GM18909 (cell line): ENCODE measurements around the gene MBNL2.
"Not testable (repeated sequence)": the region's sequence is repeated elsewhere in the genome, so short reads cannot be mapped to it uniquely, and the experiment has no call there.

ENCODE experiments used
- ATAC-seq: cut with Tn5 transposase; IDR thresholded peaks from one replicate; pipeline ENCODE4 v1.9.1; 2021; ENCODE audit warnings: mild to moderate bottlenecking; ENCODE audit not compliant: unreplicated experiment, poor library complexity

MBNL2 gene

DNA sequence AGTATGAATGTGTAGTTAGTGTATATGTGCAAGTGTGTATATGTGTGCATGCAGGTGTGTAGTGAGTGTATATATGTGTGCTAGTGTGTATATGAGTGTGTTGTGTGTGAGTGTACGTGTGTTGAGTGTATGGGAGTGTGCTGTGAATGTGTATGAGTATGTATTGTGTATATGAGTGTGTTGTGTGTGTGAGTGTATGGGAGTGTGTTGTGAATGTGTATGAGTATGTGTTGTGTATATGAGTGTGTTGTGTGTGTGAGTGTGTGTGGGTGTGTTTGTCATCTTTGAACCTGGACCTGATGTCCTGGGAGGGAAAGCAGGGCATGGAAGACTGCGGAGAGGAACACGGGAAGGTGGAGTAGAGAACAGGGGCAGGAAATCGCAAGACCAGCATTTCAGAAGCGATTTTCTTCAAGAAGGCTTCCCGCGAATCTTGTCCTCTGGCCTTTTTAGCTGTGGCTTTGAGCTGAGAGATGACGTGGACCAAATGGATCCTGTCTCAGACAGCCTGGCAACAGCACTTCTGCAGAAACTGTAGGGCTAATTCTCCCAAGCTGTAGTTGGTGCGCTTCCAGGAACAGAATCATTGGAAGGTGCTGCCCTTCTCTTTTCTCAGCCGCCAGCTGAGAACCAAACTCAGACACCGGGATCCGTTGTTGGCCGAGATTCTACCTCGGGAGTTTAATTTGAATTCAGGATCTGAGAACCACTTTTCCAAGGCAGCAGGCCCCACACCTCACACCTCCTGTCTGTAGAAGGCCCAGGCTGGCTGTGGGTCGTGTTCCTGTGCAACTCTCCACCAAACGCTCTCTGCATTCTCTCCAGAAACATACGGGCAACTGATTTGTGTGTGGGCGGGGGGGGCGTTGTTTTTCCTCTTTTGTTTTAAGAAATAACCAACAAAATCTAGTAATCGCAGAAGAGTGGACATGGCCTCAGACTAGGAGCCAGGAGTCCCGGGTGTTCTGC is 117.2 kb downstream of the MBNL2 start:
- ATAC-seq: no peak

DNA sequence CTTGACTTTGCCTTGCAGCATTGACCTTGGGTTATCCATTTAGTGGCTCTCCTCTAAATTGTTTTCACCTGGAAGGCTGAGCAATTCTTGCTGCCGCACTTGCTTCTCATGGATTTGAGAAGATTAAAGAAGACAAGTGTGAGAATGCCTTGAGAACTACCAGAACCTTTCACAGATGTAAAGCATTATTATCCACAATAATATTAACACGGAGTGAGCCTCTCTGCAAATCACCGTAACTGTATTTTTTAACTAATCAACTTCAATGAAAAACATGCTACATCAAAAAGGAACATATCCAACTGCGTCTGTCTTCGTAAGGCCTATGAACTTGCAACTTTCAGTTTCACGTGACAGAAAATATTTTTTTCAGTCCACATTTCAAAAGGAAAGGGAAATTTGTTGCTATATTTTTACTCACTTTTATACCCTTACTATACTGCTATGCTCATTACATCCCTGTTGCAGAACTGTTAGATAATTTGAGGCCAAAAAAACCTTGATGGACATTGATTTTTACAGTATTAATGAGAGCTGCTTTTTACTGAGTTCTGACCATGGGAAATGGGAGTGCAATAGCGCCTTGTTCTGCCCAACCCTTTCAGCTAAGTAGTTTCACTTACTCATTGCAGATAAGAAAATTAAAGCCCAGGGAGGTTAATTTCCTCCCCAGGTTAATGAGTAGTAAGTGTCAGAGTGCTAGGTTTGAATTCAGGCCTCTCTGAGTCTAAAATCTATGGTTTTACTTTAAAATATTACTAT is 118.0 kb downstream of the MBNL2 start:
- peak; percentile 70 for ATAC-seq

DNA sequence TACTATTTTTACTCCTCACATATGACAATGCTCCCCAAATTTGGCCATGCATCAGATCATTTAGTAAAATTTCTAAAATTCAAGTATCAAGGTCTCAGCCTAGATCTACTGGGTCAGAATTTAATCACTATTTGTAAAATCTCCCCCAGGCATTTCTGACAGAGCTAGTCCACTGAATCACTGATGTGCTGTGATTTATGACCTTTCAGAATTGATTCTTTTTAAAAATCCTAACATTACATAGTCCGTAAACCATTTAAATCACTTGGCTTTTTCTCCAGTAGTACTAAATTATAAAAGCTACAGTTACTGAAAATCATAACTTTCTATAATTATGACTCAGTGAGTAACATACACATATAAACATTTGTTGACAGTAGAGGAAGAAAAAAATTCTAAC is 119.0 kb downstream of the MBNL2 start:
- ATAC-seq: no peak

DNA sequence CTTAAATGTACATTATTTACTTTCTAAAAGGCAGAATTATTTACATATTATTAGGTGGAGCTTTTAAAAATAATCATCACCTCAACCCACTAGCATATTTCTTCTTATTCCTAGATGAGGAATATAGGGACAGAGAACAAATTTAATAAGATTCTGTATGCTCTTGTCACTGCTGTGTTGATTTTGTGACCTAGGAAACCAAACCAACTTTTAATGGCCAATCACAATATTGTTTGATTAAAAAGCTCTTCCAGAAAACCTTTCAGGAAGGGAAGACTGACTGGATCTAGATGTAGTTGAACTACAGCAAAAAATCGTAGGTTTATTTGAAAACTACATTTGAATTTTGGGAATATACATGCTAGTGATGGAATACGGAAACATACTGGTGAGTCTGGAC is 120.0 kb downstream of the MBNL2 start:
- ATAC-seq: no peak

DNA sequence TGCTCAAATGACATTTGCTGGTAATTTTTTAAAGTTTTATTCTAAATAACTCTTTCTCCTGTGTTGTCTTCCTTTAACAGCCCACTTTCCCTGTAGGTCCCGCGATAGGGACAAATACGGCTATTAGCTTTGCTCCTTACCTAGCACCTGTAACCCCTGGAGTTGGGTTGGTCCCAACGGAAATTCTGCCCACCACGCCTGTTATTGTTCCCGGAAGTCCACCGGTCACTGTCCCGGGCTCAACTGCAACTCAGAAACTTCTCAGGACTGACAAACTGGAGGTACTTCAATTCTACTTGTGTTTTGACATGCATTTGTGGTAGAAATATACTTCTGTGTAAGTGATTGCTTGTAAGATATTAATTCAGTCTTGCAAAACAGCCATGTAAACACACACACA is 120.8 kb downstream of the MBNL2 start:
- ATAC-seq: no peak

DNA sequence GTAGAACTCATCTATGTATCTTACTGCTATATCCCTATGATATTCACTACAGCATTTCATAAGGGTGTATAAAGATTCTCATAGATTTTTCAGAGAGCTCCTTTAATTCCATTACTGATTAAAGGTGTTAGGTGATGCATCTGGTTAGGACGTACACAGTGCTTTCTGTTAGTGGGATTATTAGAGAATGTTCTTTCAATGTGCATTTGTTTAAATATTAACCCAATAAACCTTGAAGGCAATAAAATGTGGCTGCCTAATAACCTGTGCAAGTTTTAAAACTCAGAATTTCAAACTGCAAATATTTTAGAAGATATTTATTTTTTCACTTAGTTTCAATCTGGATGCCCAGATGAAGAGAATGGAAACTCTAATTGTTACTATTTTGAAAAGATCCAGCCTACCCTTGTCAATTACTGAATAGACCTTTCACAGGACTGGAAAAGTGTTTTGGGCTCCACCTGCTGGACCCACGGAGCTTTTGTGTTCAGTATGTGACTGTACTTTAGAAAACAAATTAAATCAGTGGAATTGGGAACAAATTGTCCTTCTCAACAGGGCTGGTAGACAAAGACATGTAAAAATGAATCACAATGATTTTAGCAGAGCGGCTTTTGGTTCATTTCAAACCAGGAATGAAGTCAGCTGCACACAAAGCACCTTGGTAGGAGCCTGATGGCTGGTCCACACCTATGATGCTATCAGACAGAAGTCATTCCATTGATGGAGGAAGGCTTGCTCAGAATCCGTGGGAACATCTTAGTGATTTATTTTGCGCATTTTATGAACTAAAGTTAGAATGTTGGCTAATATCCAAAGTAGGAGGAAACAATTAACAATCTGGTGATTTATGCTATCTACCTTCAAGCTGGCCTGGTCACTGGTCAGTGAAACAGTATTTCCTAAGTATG is 122.4 kb downstream of the MBNL2 start:
- ATAC-seq: peak; percentile 75

DNA sequence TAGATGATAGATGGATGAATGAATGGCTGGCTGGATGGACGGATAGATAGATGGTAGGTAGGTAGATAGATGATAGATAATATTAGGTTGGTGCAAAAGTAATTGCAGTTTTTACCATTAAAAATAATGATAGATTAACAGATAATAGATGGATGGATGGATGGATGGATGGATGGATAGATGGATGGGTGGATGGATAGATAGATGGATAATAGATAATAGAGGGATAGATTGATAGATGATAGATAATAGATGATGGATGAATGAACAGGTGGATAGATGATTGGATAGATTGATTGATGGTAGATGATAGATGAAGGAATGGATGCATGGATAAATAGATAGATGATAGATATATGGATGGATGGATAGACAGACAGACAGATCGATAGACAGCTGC is 124.0 kb downstream of the MBNL2 start:
- ATAC-seq: no peak

DNA sequence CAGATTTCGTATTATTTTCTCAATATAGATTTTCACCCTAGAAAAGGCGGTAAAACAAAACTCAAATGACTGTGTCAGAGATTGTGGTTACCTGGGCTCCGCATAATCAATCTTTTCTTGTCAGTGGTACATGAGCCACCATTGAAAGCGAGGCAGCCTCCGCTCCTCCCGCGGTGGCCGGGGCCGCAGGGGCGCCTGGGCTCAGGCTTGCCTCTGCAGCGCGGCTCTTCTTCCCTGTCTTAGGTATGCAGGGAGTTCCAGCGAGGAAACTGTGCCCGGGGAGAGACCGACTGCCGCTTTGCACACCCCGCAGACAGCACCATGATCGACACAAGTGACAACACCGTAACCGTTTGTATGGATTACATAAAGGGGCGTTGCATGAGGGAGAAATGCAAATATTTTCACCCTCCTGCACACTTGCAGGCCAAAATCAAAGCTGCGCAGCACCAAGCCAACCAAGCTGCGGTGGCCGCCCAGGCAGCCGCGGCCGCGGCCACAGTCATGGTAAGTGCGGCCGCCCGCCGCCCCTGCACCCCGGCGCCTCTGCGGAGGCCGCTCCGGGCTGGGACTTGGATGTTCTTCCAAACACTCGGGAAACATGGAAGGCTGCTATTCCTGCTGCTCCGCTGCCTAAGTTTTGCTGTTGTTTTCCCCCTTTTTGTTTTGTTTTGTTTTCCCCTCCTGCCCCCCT is 124.6 kb downstream of the MBNL2 start:
- ATAC-seq: no peak

DNA sequence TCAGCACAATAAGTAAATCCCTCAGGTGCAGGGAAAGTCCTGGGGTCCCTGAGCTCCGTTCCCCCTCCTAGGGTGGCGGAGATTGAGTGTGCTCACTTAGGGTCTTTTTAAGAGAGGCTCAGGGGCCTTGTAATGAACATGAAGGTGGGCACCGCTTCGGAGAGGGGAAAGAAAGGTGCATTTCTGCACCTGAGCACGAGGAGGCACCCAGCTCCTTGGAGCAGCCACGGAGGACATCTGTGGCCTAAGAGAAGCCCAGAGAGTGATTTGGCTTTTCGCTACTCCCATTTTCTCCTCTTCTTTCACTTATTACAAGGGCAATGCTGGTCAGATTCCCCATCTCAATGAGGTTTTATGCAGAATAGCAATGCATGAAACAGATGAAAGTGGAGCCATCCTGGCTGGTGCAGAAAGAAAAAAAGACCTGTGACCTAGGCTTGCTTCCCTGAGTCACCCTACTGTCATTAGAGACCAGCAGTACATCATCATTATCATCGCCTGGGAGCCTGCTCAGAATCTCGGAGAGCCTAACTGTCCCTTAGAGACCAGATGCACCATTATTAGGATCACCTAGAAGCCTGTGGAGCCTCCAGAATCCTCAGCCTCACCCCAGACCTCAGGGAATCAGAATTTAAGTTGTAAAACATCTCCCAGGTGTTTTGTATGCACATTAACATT is 125.3 kb downstream of the MBNL2 start:
- ATAC-seq: no peak

DNA sequence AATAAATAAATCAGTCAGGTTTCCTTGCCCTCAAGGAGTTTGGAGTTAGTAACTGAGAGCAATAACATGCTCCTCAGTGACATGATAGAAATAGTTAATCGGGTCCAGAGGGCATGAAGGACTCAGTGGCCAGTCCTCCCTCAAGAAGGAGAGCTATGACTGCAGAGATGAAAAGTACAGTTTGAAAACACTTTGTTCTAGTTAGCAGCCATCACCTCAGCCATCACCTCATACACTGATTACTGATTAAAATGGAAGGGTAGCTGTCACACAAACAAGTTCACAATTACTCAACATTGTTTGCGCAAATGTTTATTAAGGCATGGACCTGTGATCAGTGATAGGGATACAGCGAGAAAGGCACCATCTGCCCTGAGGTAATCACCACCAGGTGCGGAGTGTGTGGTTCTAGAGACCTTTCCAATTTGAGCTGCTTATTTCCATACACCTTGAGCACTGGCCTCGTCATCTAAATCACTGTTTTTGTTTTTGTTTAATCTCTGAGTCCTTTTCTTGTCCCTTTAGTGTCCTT is 126.5 kb downstream of the MBNL2 start:
- ATAC-seq: no peak

DNA sequence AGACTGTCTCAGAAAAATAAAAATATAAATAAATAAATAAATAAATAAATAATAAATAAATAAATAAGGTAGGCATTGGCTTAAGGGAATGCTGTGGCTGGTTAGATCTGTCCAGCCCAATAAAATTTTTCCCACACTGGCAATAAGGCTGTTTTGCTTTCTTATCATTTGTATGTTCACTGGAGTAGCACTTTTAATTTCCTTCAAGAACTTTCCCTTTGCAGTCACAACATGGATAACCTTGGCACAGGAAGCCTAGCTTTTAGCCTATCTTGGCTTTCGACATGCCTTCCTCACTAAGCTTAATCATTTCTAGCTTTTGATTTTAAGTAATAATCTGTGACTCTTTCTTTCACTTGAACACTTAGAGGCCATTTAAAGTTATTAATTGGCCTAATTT is 129.9 kb downstream of the MBNL2 start:
- ATAC-seq: not testable (repeated sequence)

DNA sequence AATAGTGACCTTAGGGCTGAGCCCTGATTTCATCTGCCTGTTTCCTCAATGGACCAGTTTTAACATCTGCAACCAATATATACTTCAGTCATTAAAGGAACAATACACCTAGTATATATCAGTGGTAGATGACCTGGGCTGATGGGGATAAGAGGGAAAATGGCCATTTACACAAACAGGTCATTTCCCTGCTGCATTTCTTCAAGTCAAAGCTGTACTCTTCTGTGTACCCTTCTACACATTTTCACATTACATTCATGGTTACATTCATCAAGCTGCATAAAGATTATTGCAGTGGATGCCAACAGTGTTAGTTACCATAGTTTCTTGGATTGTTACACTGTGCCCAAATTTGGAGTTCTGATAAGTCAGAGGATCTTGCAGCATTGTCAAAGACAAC is 130.7 kb downstream of the MBNL2 start:
- ATAC-seq: no peak

DNA sequence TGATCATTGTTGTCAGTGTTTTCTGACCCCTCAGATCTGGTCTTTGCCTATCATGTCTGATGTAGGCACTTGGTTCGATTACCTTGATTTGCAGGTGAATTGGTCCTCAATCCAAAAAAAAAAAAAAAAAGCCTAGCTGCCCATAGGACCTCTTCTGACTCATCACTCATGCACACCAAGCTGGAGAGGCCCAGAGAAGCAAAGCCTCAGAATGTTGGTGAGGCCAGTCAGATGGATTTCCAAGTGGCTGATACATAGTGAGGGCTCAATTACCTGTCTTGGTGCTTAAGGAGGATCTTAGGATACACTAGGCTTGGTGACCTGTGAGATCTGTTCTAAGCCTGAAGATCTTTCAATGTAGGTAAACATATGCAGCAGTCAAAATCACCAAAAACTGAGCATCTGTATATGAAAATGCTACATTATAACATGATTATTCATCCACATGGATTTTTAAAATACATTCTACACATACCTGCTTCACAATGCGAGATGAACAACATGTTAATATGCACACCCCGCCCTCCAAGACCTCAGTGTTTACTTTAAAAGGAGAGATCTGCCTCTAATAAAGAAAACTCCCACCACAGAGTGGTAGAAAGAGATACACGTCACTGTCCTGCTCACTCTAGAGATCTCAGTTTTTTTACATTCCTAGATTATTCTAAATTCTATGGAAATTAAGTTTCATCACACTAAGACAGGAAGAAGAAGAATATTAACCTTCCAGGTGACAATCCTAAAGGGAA is 132.0 kb downstream of the MBNL2 start:
- no peak for ATAC-seq

DNA sequence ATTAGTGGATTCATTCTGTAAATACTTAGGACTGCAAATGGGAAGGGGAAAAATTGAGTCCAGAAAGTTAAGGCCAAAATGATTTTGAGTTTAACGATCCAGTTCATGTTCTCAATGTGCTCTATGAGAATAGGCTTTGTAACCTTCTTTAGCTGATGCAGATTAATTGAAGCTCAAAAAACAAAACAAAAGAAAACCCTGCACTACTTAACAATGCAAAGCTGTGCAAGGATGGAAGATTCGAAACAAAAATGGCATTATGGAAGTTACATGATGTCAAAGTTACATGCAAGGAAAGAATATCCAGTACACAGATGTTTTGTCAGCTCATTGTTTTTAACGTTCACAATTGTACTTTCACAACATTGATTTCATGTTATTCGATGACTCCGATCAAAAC is 132.7 kb downstream of the MBNL2 start:
- no peak for ATAC-seq

DNA sequence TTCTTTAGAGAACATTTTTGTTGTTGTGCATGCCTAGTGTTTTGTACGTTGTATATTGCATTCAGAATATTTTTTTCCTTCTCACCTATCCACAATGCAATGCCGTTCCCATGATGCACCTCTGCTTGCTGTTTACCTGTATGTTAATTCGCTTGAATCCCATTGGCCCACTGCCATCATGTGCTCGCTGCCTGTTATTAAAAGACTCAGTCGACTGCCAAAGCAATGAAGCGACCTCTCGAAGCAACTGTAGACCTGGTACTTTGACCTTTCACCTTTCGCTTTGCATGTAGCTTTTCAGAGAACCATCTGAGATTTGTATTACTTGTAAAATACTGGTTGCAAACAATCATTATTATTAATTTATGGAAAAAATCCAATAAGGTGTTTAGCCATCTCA is 134.5 kb downstream of the MBNL2 start:
- ATAC-seq: no peak

DNA sequence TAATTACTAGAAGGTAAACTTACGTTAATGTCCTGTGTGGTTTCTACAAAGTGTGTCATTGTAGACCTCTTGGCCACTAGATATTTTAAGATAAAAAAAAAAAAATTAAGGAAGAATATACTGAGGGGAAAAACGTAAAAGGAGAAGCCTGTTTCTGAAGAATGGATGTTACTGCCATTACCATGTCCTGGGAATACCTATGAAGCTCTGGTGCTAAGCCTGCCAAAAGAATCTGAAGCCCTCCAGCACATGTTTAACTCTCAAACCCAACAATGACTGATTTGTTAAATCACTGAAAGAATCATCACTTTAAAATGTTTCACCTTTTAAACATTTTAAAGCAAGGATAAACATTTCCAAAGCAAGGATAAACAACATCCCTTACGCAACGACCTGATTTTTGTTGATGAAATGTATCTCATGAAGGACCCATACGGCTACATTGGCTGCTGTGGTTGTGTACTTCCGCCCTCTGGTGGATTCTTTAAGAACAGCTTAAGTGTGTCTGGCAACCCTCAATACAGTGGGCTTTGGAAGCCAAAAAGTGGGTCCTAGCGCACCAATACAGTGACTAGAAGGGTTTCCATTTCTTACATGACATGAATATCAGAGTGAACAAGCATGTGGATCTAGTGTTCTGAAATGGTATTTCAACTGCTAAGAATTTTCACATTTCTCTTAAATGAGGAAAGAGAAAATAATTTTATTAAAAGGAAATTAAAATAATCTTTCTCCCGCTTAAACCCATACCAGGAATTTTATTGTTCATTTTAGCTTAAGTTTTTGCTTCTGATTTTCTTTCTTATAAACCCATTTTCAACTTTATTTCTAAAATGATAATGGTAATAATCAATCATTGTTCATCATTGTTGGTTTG is 137.3 kb downstream of the MBNL2 start:
- ATAC-seq: peak; percentile 97

DNA sequence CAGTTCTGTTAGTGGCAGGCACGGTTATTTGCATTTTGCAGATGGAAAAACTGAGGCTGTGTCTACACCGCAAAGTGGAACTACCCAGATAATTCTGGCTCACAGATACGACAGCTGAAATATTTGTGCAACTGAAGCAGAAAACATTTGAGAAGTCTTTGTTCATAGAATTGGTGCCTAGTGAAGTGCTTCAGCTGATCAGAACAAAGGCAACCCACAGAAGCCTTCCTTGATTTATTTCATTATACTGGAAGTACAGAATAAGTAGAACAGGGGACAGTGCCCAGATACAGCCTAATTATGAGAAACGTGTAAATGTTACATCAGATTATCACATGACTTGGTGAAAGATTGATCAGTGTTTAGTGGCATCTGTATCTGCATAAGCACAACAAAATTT is 138.5 kb downstream of the MBNL2 start:
- ATAC-seq: no peak
